Measurements from ENCODE around the gene LRRC75B. TPM values are rescaled to one million over a fixed set of nuclear protein-coding genes. Genes with fewer than 3 reads are reported as not detected.

The LRRC75B gene
- total and polyA plus RNA-seq, 2 of the 13 experiments (the other 11 are each of a cell fraction or from before 2014, with no cell fraction given) = 11.8 to 34.8 TPM

DNA sequence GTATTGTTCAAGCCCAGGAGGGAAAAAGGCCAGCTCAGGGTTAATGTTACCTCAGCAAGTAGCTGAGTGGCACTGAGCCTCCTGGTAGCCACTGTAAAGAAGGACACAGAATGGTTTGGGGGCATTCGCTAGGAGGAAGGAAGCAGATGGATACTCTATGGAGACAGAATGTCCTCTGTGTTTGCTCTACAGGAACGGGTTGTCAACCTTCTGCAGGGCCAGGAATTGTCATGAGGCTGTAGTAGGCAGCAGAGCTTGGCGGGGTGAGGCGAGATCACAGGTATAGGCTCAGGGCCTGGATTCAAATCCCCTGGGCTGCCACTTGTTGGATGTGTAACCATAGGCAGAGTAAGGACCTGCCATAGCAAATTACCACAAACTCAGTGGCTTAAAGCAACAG is 3.0 kb upstream of the LRRC75B start:
- no peak for FAIRE-seq
- no peak overlapping the region for H3K4me3 ChIP-seq (replicated peaks in 1 of 3; ENCODE audit: insufficient read depth in 1 of 3, low read depth in 2 of 3, low read length in 3 of 3)
- no TSS peak for BruUV-seq (replicated peaks)
- H3K79me2 ChIP-seq (ENCODE audit: insufficient read depth, low read length) = peaks cover 10% of the 10 kb centered on the region
- POLR2A ChIA-PET = interaction anchor here (5.2 to 5.7 kb wide), 2 partner anchors 12 to 41 kb away, joined by 67 to 69 read pairs; partner anchors contain the start of genes GUCD1 and SNRPD3
- intact Hi-C loops (cut with micrococcal nuclease; ENCODE audit: unreplicated experiment) (no loop called here), in situ Hi-C loops (cut with HindIII; ENCODE audit: extremely low pct_ligation_motif_present, low pct_unique_long_range_greater_than_20kb) (no loop called here)
- H4K20me1 ChIP-seq (ENCODE audit: insufficient read depth, low read length) = no peaks in the 10 kb centered on the region
- H3K4me2 ChIP-seq (ENCODE audit: low read depth, low read length) = no peak overlapping the region
- no peak overlapping the region for H3K9ac ChIP-seq (ENCODE audit: insufficient read depth, low read depth, low read length)
- TF ChIP-seq AGO1 (IDR thresholded peaks at IDR 0.05; ENCODE audit: low read depth, low read length, poor library complexity, severe bottlenecking) (no peak), GPN1 (CRISPR knock-in tag; IDR thresholded peaks at IDR 0.05; ENCODE audit: borderline replicate concordance) (no peak), ARNT (IDR thresholded peaks at IDR 0.05) (no peak), ZNF431 (CRISPR knock-in tag; IDR thresholded peaks at IDR 0.05; ENCODE audit: borderline replicate concordance, low read depth) (no peak), PHF21A (CRISPR knock-in tag; IDR thresholded peaks at IDR 0.05) (no peak)
- TF ChIP-seq, protein P1, sequence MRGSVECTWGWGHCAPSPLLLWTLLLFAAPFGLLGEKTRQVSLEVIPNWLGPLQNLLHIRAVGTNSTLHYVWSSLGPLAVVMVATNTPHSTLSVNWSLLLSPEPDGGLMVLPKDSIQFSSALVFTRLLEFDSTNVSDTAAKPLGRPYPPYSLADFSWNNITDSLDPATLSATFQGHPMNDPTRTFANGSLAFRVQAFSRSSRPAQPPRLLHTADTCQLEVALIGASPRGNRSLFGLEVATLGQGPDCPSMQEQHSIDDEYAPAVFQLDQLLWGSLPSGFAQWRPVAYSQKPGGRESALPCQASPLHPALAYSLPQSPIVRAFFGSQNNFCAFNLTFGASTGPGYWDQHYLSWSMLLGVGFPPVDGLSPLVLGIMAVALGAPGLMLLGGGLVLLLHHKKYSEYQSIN (CRISPR knock-in tag; IDR thresholded peaks at IDR 0.05; ENCODE audit: borderline replicate concordance) = no peak
- peaks cover 68% of the 10 kb centered on the region for H3K4me1 ChIP-seq (ENCODE audit: insufficient read depth, low read length)
- peak overlapping the region; percentile 97 for H3K27ac ChIP-seq (ENCODE audit: extremely low read length, insufficient read depth, low read length)
- H2AFZ ChIP-seq (ENCODE audit: low read length) = no peak overlapping the region
- no peaks in the 10 kb centered on the region; a peak in 1 of 5 replicates for H3K27me3 ChIP-seq (ENCODE audit: control insufficient read depth in 1 of 2, insufficient read depth in 2 of 2, low read length in 2 of 2)
- H3K36me3 ChIP-seq (replicated peaks in 1 of 2; ENCODE audit: control insufficient read depth in 1 of 2, insufficient read depth in 2 of 2, low read length in 2 of 2) = no peaks in the 10 kb centered on the region
- no peak for DNase-seq (ENCODE audit: low spot score)
- CTCF ChIA-PET (ENCODE audit: low intra/inter-chr PET ratio, low total read pairs) = no interaction called here
- ATAC-seq = no peak
- 93% methylated on average over 4 of the region's 4 CpGs for WGBS (ENCODE audit: low lambda C conversion rate)
- no peaks in the 10 kb centered on the region for H3K9me3 ChIP-seq (ENCODE audit: low read length)

DNA sequence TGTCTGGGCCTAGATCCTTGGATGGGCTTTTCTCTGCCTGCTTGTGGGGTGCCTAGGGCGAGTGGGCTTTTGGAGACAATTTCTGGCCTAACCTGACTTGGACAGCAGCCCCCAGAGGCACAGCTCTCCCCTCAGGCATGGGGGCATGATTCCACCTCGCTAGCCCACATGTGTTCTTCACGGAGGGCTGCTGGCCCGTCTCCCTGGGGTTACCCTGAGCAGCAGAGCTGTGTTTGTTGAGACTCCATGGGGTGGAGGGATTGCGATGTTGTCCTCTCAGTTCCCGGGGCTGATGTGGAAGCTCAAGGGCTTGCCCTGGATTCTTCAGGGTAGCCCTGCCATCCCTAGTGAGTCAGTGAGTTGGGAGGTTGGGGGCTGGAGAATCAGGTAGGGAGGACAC is 2.4 kb upstream of the LRRC75B start:
- 100% methylated on average over 1 of the region's 6 CpGs for WGBS (ENCODE audit: low lambda C conversion rate)
- Histone ChIP-seq H3K4me3 (replicated peaks in 1 of 3; ENCODE audit: insufficient read depth in 1 of 3, low read depth in 2 of 3, low read length in 3 of 3) (no peak overlapping the region), H3K4me2 (ENCODE audit: low read depth, low read length) (no peak overlapping the region), H3K36me3 (replicated peaks in 1 of 2; ENCODE audit: control insufficient read depth in 1 of 2, insufficient read depth in 2 of 2, low read length in 2 of 2) (no peaks in the 10 kb centered on the region), H3K79me2 (ENCODE audit: insufficient read depth, low read length) (peaks cover 10% of the 10 kb centered on the region), H3K4me1 (ENCODE audit: insufficient read depth, low read length) (peaks cover 67% of the 10 kb centered on the region), H4K20me1 (ENCODE audit: insufficient read depth, low read length) (no peaks in the 10 kb centered on the region), H3K9ac (ENCODE audit: insufficient read depth, low read depth, low read length) (0 out of 2 replicates have a peak overlapping the region, but pooled peaks have one; percentile 11), H3K27me3 (ENCODE audit: control insufficient read depth in 1 of 2, insufficient read depth in 2 of 2, low read length in 2 of 2) (no peaks in the 10 kb centered on the region; a peak in 1 of 5 replicates), H2AFZ (ENCODE audit: low read length) (no peak overlapping the region), H3K27ac (ENCODE audit: extremely low read length, insufficient read depth, low read length) (peak overlapping the region; percentile 97), H3K9me3 (ENCODE audit: low read length) (no peaks in the 10 kb centered on the region)
- no TSS peak for BruUV-seq (replicated peaks)
- TF ChIP-seq SIN3B (IDR thresholded peaks at IDR 0.05; ENCODE audit: low read length) (no peak), PCBP2 (optimal IDR thresholded peaks at IDR 0.05; ENCODE audit: low read depth, low read length, poor library complexity, severe bottlenecking) (no peak), AHR (CRISPR knock-in tag; IDR thresholded peaks at IDR 0.05) (no peak), ZBTB38 (CRISPR knock-in tag; IDR thresholded peaks at IDR 0.05) (0 out of 2 replicates have a peak, but pooled peaks have one; percentile 3)
- DNase-seq (ENCODE audit: low spot score) (no peak), ATAC-seq (no peak), FAIRE-seq (no peak)
- CTCF ChIA-PET (ENCODE audit: low intra/inter-chr PET ratio, low total read pairs) = no interaction called here
- intact Hi-C loops (cut with micrococcal nuclease; ENCODE audit: unreplicated experiment) = no loop called here
- POLR2A ChIA-PET = interaction anchor here (3.2 to 5.7 kb wide), 5 partner anchors 7 to 44 kb away, joined by 34 to 76 read pairs (median 67); partner anchors contain the start of genes GGT1, GUCD1 and SNRPD3
- in situ Hi-C loops (cut with HindIII; ENCODE audit: extremely low pct_ligation_motif_present, low pct_unique_long_range_greater_than_20kb) = no loop called here

Measured in HepG2 (cell line).